ENCODE measurements around the gene CIRBP. TPM values are rescaled to one million over a fixed set of nuclear protein-coding genes. Genes with fewer than 3 reads are reported as not detected.
A peak's percentile ranks its signal among the peaks of the same experiment; 100 is the strongest.

CIRBP gene
- total and polyA plus RNA-seq, 2 of the 13 experiments (the other 11 are each of a cell fraction or from before 2014, with no cell fraction given): 133 to 140 TPM

DNA sequence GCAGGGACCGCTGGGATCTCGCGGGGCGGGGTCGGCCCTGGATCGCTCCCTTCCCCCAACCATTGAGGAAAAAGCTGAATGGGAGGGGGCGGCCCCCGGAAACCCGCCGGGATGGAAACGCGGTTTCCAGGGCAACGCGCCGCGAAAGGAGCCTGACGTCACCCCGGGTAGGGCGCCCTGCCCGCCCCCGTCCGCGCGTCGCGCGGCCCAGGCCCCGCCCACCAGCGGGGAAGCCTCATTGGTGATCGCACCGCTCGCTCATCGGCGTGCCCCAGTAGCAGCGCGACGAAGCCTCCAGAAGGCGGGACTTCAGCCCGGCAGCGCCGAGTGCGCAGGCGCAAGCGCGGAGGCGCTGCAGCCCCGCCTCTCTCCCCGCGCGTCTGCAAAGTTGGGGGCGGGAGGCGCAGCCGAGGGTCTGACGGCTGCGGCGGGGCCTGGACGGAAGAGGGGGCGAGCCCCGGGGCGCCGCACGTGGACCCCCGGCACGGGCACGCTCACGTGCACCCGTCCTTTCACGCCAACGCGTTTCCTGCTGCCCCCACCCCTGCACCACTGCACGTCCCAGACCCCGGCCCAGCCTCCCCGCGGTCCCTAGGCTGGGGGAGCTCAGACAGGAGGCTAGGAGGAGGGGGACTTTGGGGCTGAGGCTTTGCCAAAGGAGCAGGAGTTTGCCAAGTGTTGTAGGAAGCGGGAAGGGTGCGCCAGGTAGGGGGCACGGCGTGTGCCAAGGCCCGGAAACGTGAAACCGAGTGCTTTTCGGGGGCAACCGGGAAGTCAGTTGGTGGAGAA is 8.2 kb upstream of the CIRBP start (continued):
- TF ChIP-seq, protein P1, sequence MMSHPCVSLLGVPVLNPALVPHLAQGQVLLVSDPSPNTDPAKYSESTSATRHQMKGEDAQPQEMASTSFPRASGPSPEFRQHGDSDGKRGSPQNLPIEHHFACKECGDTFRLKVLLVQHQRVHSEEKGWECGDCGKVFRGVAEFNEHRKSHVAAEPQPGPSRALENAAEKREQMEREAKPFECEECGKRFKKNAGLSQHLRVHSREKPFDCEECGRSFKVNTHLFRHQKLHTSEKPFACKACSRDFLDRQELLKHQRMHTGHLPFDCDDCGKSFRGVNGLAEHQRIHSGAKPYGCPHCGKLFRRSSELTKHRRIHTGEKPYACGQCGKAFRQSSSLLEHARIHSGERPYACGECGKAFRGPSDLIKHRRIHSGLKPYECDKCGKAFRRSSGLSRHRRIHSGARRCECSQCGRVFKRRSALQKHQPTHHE (CRISPR knock-in tag; IDR thresholded peaks at IDR 0.05; ENCODE audit: borderline replicate concordance): peak; percentile 29; the same call in 1 of the 2 replicates
- TF ChIP-seq ZNF225 (CRISPR knock-in tag; IDR thresholded peaks at IDR 0.05) (no peak; the same call in 1 of the 2 replicates), ZFX (CRISPR knock-in tag; IDR thresholded peaks at IDR 0.05; ENCODE audit: low read depth) (peak; percentile 42), HNRNPLL (IDR thresholded peaks at IDR 0.05; ENCODE audit: low read depth, low read length, poor library complexity, severe bottlenecking) (peak; percentile 46), JUN (CRISPR knock-in tag; IDR thresholded peaks at IDR 0.05) (peak; percentile 55; the same call in 1 of the 2 replicates), CCDC6 (CRISPR knock-in tag; IDR thresholded peaks at IDR 0.05) (no peak), HOXA9 (CRISPR knock-in tag; IDR thresholded peaks at IDR 0.05; ENCODE audit: borderline replicate concordance) (no peak), ZSCAN20 (CRISPR knock-in tag; IDR thresholded peaks at IDR 0.05; ENCODE audit: borderline replicate concordance) (no peak), NFE2L2 (IDR thresholded peaks at IDR 0.05; ENCODE audit: low read length) (no peak), PTBP1 (IDR thresholded peaks at IDR 0.05; ENCODE audit: low read depth, low read length, poor library complexity, severe bottlenecking) (no peak), RORA (CRISPR knock-in tag; IDR thresholded peaks at IDR 0.05) (no peak), ZSCAN30 (CRISPR knock-in tag; IDR thresholded peaks at IDR 0.05) (no peak), MYC (CRISPR knock-in tag; IDR thresholded peaks at IDR 0.05; ENCODE audit: borderline replicate concordance) (peak; percentile 81), GABPA (IDR thresholded peaks at IDR 0.05; ENCODE audit: low read depth, low read length) (no peak), GABPA (CRISPR knock-in tag; IDR thresholded peaks at IDR 0.05; ENCODE audit: low read depth) (peak; percentile 74)
- TF ChIP-seq, protein P2, sequence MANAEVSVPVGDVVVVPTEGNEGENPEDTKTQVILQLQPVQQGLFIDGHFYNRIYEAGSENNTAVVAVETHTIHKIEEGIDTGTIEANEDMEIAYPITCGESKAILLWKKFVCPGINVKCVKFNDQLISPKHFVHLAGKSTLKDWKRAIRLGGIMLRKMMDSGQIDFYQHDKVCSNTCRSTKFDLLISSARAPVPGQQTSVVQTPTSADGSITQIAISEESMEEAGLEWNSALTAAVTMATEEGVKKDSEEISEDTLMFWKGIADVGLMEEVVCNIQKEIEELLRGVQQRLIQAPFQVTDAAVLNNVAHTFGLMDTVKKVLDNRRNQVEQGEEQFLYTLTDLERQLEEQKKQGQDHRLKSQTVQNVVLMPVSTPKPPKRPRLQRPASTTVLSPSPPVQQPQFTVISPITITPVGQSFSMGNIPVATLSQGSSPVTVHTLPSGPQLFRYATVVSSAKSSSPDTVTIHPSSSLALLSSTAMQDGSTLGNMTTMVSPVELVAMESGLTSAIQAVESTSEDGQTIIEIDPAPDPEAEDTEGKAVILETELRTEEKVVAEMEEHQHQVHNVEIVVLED (CRISPR knock-in tag; IDR thresholded peaks at IDR 0.05; ENCODE audit: borderline replicate concordance): peak; percentile 74
- TF ChIP-seq, protein P3, sequence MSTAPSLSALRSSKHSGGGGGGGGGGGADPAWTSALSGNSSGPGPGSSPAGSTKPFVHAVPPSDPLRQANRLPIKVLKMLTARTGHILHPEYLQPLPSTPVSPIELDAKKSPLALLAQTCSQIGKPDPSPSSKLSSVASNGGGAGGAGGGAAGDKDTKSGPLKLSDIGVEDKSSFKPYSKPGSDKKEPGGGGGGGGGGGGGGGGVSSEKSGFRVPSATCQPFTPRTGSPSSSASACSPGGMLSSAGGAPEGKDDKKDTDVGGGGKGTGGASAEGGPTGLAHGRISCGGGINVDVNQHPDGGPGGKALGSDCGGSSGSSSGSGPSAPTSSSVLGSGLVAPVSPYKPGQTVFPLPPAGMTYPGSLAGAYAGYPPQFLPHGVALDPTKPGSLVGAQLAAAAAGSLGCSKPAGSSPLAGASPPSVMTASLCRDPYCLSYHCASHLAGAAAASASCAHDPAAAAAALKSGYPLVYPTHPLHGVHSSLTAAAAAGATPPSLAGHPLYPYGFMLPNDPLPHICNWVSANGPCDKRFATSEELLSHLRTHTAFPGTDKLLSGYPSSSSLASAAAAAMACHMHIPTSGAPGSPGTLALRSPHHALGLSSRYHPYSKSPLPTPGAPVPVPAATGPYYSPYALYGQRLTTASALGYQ (CRISPR knock-in tag; IDR thresholded peaks at IDR 0.05): no peak
- TF ChIP-seq, protein P4, sequence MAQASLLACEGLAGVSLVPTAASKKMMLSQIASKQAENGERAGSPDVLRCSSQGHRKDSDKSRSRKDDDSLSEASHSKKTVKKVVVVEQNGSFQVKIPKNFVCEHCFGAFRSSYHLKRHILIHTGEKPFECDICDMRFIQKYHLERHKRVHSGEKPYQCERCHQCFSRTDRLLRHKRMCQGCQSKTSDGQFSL (CRISPR knock-in tag; IDR thresholded peaks at IDR 0.05): no peak
- TF ChIP-seq, protein P5, sequence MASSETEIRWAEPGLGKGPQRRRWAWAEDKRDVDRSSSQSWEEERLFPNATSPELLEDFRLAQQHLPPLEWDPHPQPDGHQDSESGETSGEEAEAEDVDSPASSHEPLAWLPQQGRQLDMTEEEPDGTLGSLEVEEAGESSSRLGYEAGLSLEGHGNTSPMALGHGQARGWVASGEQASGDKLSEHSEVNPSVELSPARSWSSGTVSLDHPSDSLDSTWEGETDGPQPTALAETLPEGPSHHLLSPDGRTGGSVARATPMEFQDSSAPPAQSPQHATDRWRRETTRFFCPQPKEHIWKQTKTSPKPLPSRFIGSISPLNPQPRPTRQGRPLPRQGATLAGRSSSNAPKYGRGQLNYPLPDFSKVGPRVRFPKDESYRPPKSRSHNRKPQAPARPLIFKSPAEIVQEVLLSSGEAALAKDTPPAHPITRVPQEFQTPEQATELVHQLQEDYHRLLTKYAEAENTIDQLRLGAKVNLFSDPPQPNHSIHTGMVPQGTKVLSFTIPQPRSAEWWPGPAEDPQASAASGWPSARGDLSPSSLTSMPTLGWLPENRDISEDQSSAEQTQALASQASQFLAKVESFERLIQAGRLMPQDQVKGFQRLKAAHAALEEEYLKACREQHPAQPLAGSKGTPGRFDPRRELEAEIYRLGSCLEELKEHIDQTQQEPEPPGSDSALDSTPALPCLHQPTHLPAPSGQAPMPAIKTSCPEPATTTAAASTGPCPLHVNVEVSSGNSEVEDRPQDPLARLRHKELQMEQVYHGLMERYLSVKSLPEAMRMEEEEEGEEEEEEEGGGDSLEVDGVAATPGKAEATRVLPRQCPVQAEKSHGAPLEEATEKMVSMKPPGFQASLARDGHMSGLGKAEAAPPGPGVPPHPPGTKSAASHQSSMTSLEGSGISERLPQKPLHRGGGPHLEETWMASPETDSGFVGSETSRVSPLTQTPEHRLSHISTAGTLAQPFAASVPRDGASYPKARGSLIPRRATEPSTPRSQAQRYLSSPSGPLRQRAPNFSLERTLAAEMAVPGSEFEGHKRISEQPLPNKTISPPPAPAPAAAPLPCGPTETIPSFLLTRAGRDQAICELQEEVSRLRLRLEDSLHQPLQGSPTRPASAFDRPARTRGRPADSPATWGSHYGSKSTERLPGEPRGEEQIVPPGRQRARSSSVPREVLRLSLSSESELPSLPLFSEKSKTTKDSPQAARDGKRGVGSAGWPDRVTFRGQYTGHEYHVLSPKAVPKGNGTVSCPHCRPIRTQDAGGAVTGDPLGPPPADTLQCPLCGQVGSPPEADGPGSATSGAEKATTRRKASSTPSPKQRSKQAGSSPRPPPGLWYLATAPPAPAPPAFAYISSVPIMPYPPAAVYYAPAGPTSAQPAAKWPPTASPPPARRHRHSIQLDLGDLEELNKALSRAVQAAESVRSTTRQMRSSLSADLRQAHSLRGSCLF (CRISPR knock-in tag; IDR thresholded peaks at IDR 0.05; ENCODE audit: borderline replicate concordance): no peak

Data from HepG2 (cell line).